DOHH2 (cell line): ENCODE measurements around the gene TEX14.

ENCODE experiments used
- CTCF ChIP-seq: fragments of 200-600 bp; sonication (generic); IDR thresholded peaks from one replicate; pipeline ENCODE4 v1.5.1; 2014; ENCODE audit warnings: antibody characterized with exemption, mild to moderate bottlenecking, low read depth, low read length; ENCODE audit not compliant: poor library complexity, severe bottlenecking
- EZH2phosphoT487 ChIP-seq: fragments of 200-600 bp; sonication (generic); IDR thresholded peaks from 2 replicates; pipeline ENCODE4 v1.6.1; 2017; ENCODE audit warnings: borderline replicate concordance, mild to moderate bottlenecking, antibody characterized with exemption, low read length, moderate library complexity, mixed read lengths

- TF ChIP-seq CTCF, result no peak
- no peak for TF ChIP-seq EZH2phosphoT487
Observed at GRCh38 chr17:58671969-58672368, 19.9 kb downstream of the TEX14 start.
